ENCODE data around the gene FRMD1.

GRCh38 chr6:168075787-168076202, 3.2 kb downstream of the FRMD1 start:
- TF ChIP-seq CTCF (conservative IDR thresholded peaks at IDR 0.05) (no peak), EZH2 (IDR thresholded peaks at IDR 0.05; ENCODE audit: low read depth) (no peak)

Measured in PC-9 (cell line).